ENCODE data around the gene FOXN3. TPM values are rescaled to one million over a fixed set of nuclear protein-coding genes. Genes with fewer than 3 reads are reported as not detected.

FOXN3 gene
- total RNA-seq, 2 donors from 2014 or later: 141 to 150 TPM

- Histone ChIP-seq H3K4me1 (ENCODE audit: control insufficient read depth in 1 of 2, low read depth in 2 of 2) (peaks cover 23 to 40% of the 10 kb centered on the region in 2 donors), H3K27ac (peak overlapping the region; percentile 24 to 46), H3K9me3 (no peaks in the 10 kb centered on the region), H3K36me3 (no peaks in the 10 kb centered on the region), H3K4me3 (no peak overlapping the region), H3K27me3 (replicated peaks; ENCODE audit: insufficient read depth) (no peaks in the 10 kb centered on the region)
- ATAC-seq (ENCODE audit: insufficient number of reproducible peaks, low FRiP score, low read depth) (no peak), DNase-seq (ENCODE audit: low spot score) (no peak)
- no peak for TF ChIP-seq CTCF (IDR thresholded peaks at IDR 0.05)
These were observed 80.7 kb downstream of the FOXN3 start for GRCh38 chr14:89336338-89336737.

GRCh38 chr14:89332031-89332430 is 85.0 kb downstream of the FOXN3 start:
- no peak overlapping the region for H3K4me3 ChIP-seq
- DNase-seq (ENCODE audit: low spot score): no peak
- ATAC-seq (ENCODE audit: insufficient number of reproducible peaks, low FRiP score, low read depth): no peak
- no peak for TF ChIP-seq CTCF (IDR thresholded peaks at IDR 0.05)
- H3K9me3 ChIP-seq: no peaks in the 10 kb centered on the region
- H3K27me3 ChIP-seq (replicated peaks; ENCODE audit: insufficient read depth): no peaks in the 10 kb centered on the region
- no peaks in the 10 kb centered on the region for H3K36me3 ChIP-seq
- H3K27ac ChIP-seq: no peak overlapping the region
- H3K4me1 ChIP-seq (ENCODE audit: control insufficient read depth in 1 of 2, low read depth in 2 of 2): peaks cover 13 to 45% of the 10 kb centered on the region in 2 donors

GRCh38 chr14:89331398-89331797 is 85.6 kb downstream of the FOXN3 start:
- Histone ChIP-seq H3K9me3 (no peaks in the 10 kb centered on the region), H3K4me1 (ENCODE audit: control insufficient read depth in 1 of 2, low read depth in 2 of 2) (peaks cover 11 to 41% of the 10 kb centered on the region in 2 donors), H3K4me3 (no peak overlapping the region), H3K27ac (no peak overlapping the region), H3K36me3 (no peaks in the 10 kb centered on the region), H3K27me3 (replicated peaks; ENCODE audit: insufficient read depth) (no peaks in the 10 kb centered on the region)
- ATAC-seq (ENCODE audit: insufficient number of reproducible peaks, low FRiP score, low read depth) (no peak), DNase-seq (ENCODE audit: low spot score) (no peak)
- no peak for TF ChIP-seq CTCF (IDR thresholded peaks at IDR 0.05)

GRCh38 chr14:89330236-89331002 is 86.6 kb downstream of the FOXN3 start:
- Histone ChIP-seq H3K27me3 (replicated peaks; ENCODE audit: insufficient read depth) (no peaks in the 10 kb centered on the region), H3K27ac (peak overlapping the region in 1 of 2 donors; percentile 1)
- DNase-seq (ENCODE audit: low spot score): peak; percentile 58

More at GRCh38 chr14:89330236-89331002, 86.6 kb downstream of the FOXN3 start:
- ATAC-seq (ENCODE audit: insufficient number of reproducible peaks, low FRiP score, low read depth): peak; percentile 40
- H3K4me3 ChIP-seq: no peak overlapping the region
- TF ChIP-seq CTCF (IDR thresholded peaks at IDR 0.05): no peak
- H3K9me3 ChIP-seq: no peaks in the 10 kb centered on the region
- peaks cover 11 to 47% of the 10 kb centered on the region in 2 donors for H3K4me1 ChIP-seq (ENCODE audit: control insufficient read depth in 1 of 2, low read depth in 2 of 2)
- H3K36me3 ChIP-seq: no peaks in the 10 kb centered on the region
